ENCODE data around the gene IRAK3. TPM values are rescaled to one million over a fixed set of nuclear protein-coding genes. Genes with fewer than 3 reads are reported as not detected.

The IRAK3 gene
- total RNA-seq, 1 experiment from 2014 or later = 0.44 TPM

DNA sequence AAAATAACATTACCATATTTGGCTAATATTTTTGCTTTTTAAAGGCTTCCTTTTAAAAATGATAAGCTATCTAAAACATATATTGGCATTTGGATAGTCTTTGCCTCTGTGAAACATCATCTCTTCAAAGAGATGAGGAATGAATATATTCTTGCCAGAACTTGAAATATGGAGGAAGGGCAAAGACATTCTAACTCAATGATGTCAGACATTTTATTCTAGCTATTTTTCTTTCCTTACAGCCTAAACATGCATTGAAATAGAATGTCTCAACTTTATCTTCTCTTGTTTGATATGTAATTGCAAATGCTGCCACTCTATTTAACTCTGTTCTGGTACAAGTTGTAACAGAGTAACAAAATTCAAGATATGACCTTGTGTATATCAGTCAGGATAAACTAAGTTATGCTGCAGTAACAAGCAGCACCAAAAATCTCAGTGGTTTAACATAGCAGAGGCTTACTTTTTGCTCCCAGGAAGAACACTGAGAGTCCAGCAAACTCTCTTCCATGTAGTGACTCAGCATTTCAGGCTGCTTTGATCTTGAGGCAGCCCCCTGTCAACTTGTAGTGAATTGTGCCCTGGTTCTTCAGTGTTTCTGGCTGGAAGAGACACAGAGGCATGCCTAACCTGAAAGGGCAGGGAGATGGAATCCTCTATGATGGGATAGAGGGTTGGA lies 11.0 kb downstream of the IRAK3 start:
- no peak overlapping the region for H4K8ac ChIP-seq (replicated peaks; ENCODE audit: insufficient read length, low read depth, low read length)
- H3K27me3 ChIP-seq (ENCODE audit: insufficient read depth, low read length) = no peaks in the 10 kb centered on the region
- H3K9me3 ChIP-seq (ENCODE audit: control insufficient read depth, low read depth, low read length) = no peaks in the 10 kb centered on the region
- H3T11ph ChIP-seq (ENCODE audit: low read length) = no peak overlapping the region
- H3K4me3 Mint-ChIP-seq = no peak overlapping the region
- H4K20me1 ChIP-seq (ENCODE audit: control insufficient read depth, insufficient read depth, insufficient read length) = no peaks in the 10 kb centered on the region
- no peak overlapping the region for H4K5ac ChIP-seq (ENCODE audit: insufficient read length, low read depth, low read length)
- H3K27ac ChIP-seq (ENCODE audit: insufficient read length, low read depth, low read length) = no peak overlapping the region
- no peak overlapping the region for H2AK5ac ChIP-seq (ENCODE audit: insufficient read length, low read length)
- H2AFZ ChIP-seq (ENCODE audit: low read length) = no peak overlapping the region
- peaks cover 3% of the 10 kb centered on the region; the same call in 1 of the 2 replicates for H3K4me1 ChIP-seq (ENCODE audit: insufficient read depth, low read length)
- TF ChIP-seq, protein P1, sequence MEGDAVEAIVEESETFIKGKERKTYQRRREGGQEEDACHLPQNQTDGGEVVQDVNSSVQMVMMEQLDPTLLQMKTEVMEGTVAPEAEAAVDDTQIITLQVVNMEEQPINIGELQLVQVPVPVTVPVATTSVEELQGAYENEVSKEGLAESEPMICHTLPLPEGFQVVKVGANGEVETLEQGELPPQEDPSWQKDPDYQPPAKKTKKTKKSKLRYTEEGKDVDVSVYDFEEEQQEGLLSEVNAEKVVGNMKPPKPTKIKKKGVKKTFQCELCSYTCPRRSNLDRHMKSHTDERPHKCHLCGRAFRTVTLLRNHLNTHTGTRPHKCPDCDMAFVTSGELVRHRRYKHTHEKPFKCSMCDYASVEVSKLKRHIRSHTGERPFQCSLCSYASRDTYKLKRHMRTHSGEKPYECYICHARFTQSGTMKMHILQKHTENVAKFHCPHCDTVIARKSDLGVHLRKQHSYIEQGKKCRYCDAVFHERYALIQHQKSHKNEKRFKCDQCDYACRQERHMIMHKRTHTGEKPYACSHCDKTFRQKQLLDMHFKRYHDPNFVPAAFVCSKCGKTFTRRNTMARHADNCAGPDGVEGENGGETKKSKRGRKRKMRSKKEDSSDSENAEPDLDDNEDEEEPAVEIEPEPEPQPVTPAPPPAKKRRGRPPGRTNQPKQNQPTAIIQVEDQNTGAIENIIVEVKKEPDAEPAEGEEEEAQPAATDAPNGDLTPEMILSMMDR (conservative IDR thresholded peaks at IDR 0.05) = no peak
- H3K27ac Mint-ChIP-seq = no peak overlapping the region
- no peak overlapping the region for H4K91ac ChIP-seq (ENCODE audit: insufficient read length, low read depth, low read length)
- H3K18ac ChIP-seq (ENCODE audit: insufficient read length, low read depth, low read length) = no peak overlapping the region
- H2BK5ac ChIP-seq (ENCODE audit: insufficient read length, low read length) = no peak overlapping the region
- peaks cover 0 to 7% (median 6%) of the 10 kb centered on the region in 3 experiments; a peak in 5 of 7 replicates for H3K36me3 Mint-ChIP-seq (ENCODE audit: insufficient read depth in 1 of 3, low read depth in 3 of 3)
- H3K4me2 ChIP-seq (ENCODE audit: insufficient read depth, insufficient read length, low read length) = no peak overlapping the region
- peaks cover 11 to 13% of the 10 kb centered on the region in 2 experiments for H3K4me1 Mint-ChIP-seq
- H3K27me3 Mint-ChIP-seq (ENCODE audit: low read depth) = no peaks in the 10 kb centered on the region; the same call in 1 of the 2 replicates
- H2BK12ac ChIP-seq (ENCODE audit: insufficient read length, low read depth, low read length) = no peak overlapping the region
- H3K9ac ChIP-seq (ENCODE audit: extremely low read depth, insufficient read length, low read length) = no peak overlapping the region
- no peak overlapping the region for H3K4ac ChIP-seq (ENCODE audit: low read depth, low read length)
- peaks cover 5 to 6% of the 10 kb centered on the region in 2 experiments for H3K9me3 Mint-ChIP-seq
- no peak overlapping the region for H2BK120ac ChIP-seq (ENCODE audit: low read depth, low read length, poor library complexity, severe bottlenecking)
- no peaks in the 10 kb centered on the region for H3K79me1 ChIP-seq (ENCODE audit: insufficient read depth, low read depth, low read length, poor library complexity, severe bottlenecking)
- no peaks in the 10 kb centered on the region for H3K79me2 ChIP-seq (ENCODE audit: insufficient read depth, low read length)
- no peak overlapping the region for H2BK20ac ChIP-seq (ENCODE audit: low read depth, low read length, poor library complexity, severe bottlenecking)
- H3K14ac ChIP-seq (ENCODE audit: insufficient read depth, low read length) = no peak overlapping the region
- no peaks in the 10 kb centered on the region for H3K23me2 ChIP-seq (ENCODE audit: insufficient read length, low read depth, low read length, poor library complexity, severe bottlenecking)
- no peak overlapping the region for H3K23ac ChIP-seq (ENCODE audit: insufficient read length, low read depth, low read length)
- no peak overlapping the region for H2BK15ac ChIP-seq (ENCODE audit: low read depth, low read length)
- DNase-seq = no peak
- no peak overlapping the region for H3K56ac ChIP-seq (ENCODE audit: insufficient read length, low read depth, low read length)
